HCT116 (cell line): ENCODE data around the gene FMO5. TPM values are rescaled to one million over a fixed set of nuclear protein-coding genes. Genes with fewer than 3 reads are reported as not detected.

ENCODE experiments used
- ATAC-seq: fragments of 200-7000 bp; cut with Tn5 transposase; 2 replicates; pipeline ENCODE4 v1.9.1; 2020; ENCODE audit warnings: mild to moderate bottlenecking, moderate library complexity
- BruUV-seq: library from RNA; stranded (reverse); fragments of 400-500 nt; replicated peaks from 2 replicates; lab custom pipeline; 2021; lab: Mats Ljungman, UMichigan
- CTCF ChIA-PET: fragments of 300-600 bp; sonication (Branson Sonifier 250); formaldehyde crosslinking; loops from one replicate; lab custom pipeline; 2021; ENCODE audit warnings: antibody characterized with exemption; lab: Charles Lee
- POLR2A ChIA-PET: fragments of 300-600, 350-600 bp; sonication (Branson Sonifier 250); formaldehyde crosslinking; loops from one replicate; lab custom pipeline; 2021; ENCODE audit warnings: antibody characterized with exemption; lab: Charles Lee
- RAD21 ChIA-PET, 2 experiments: fragments of 300-600 bp; sonication (Branson Sonifier 250); formaldehyde crosslinking; loops; one replicate each; lab custom pipeline; 2023; ENCODE audit warnings: low total read pairs in 2 of 2; ENCODE audit not compliant: uncharacterized antibody in 2 of 2, unreplicated experiment in 2 of 2, low non-redundant PET in 1 of 2; lab: Charles Lee
- DNase-seq: peaks from one replicate; pipeline ENCODE4 v3.0.0-alpha.2; 2010; ENCODE audit warnings: low read depth, low spot score
- H2AFZ ChIP-seq: fragments of 200-600 bp; shearing (Covaris generic), sonication (generic); 2 replicates; pipeline ENCODE4 v1.6.1; 2017; ENCODE audit warnings: low read depth, mixed run types, mixed read lengths, antibody characterized with exemption, low read length; ENCODE audit not compliant: poor library complexity, severe bottlenecking
- H3K27ac ChIP-seq: 2 replicates; pipeline ENCODE4 v1.5.1; 2012; ENCODE audit warnings: low read depth, low read length
- H3K27me3 ChIP-seq: fragments of 200-600 bp; sonication (generic); 2 replicates; pipeline ENCODE4 v1.6.1; 2016; ENCODE audit warnings: mixed run types, low read length, mixed read lengths; ENCODE audit not compliant: insufficient read depth
- H3K36me3 ChIP-seq, 2 experiments: fragments of 200-500 bp in 1 of 2; fragments of 200-600 bp in 1 of 2; sonication (Bioruptor generic) in 1 of 2; sonication (generic) in 1 of 2; 2 replicates each; pipeline versions ENCODE4 v1.5.1 to v1.6.1; 2014 to 2016; ENCODE audit warnings: low read length in 2 of 2, inconsistent platforms in 1 of 2, mixed read lengths in 1 of 2, mixed run types in 1 of 2; ENCODE audit not compliant: insufficient read depth in 2 of 2, control insufficient read depth in 1 of 2
- H3K4me1 ChIP-seq, 2 experiments: fragments of 200-600 bp in 1 of 2; sonication (generic) in 1 of 2; 2 replicates each; pipeline versions ENCODE4 v1.5.1 to v1.6.1; 2012 to 2017; ENCODE audit warnings: low read length in 2 of 2, inconsistent platforms in 1 of 2, mild to moderate bottlenecking in 1 of 2, mixed read lengths in 1 of 2, mixed run types in 1 of 2, moderate library complexity in 1 of 2; ENCODE audit not compliant: insufficient read depth in 2 of 2, control insufficient read depth in 1 of 2
- H3K4me2 ChIP-seq: fragments of 200-600 bp; sonication (generic); 2 replicates; pipeline ENCODE4 v1.6.1; 2017; ENCODE audit warnings: mixed run types, low read length, mixed read lengths
- H3K4me3 ChIP-seq, 2 experiments: fragments of 200-600 bp in 1 of 2; sonication (generic) in 1 of 2; replicated peaks in 1 of 2; 2 replicates each; pipeline ENCODE4 v1.5.1; 2011 to 2016; ENCODE audit warnings: low read length in 2 of 2, control low read depth in 1 of 2, low read depth in 1 of 2, mild to moderate bottlenecking in 1 of 2, mixed read lengths in 1 of 2, mixed run types in 1 of 2
- H3K79me2 ChIP-seq: fragments of 200-600 bp; sonication (generic); 2 replicates; pipeline ENCODE4 v1.6.1; 2017; ENCODE audit warnings: mild to moderate bottlenecking, mixed run types, low read length, moderate library complexity, mixed read lengths; ENCODE audit not compliant: insufficient read depth
- H3K9ac ChIP-seq: fragments of 200-600 bp; sonication (generic); 2 replicates; pipeline ENCODE4 v1.6.1; 2016; ENCODE audit warnings: low read length, mixed read lengths
- H3K9me2 ChIP-seq: fragments of 200-600 bp; sonication (generic), shearing (Covaris generic); 2 replicates; pipeline ENCODE4 v1.6.1; 2017; ENCODE audit warnings: mixed run types, mild to moderate bottlenecking, moderate library complexity; ENCODE audit not compliant: insufficient read depth
- H3K9me3 ChIP-seq, 2 experiments: fragments of 200-500 bp in 1 of 2; fragments of 200-600 bp in 1 of 2; sonication (Bioruptor generic) in 1 of 2; sonication (generic) in 1 of 2; 2 replicates each; pipeline ENCODE4 v1.6.1; 2014 to 2017; ENCODE audit warnings: low read length in 2 of 2, mixed read lengths in 2 of 2, inconsistent platforms in 1 of 2, low read depth in 1 of 2, mild to moderate bottlenecking in 1 of 2, mixed run types in 1 of 2, moderate library complexity in 1 of 2; ENCODE audit not compliant: control insufficient read depth in 1 of 2, insufficient read depth in 1 of 2
- H4K20me1 ChIP-seq: fragments of 200-600 bp; sonication (generic), shearing (Covaris generic); 2 replicates; pipeline ENCODE4 v1.6.1; 2017; ENCODE audit warnings: mixed run types, mild to moderate bottlenecking, moderate library complexity; ENCODE audit not compliant: insufficient read depth
- CEBPB ChIP-seq: IDR thresholded peaks from 2 replicates; pipeline ENCODE4 v1.6.1; 2012; ENCODE audit warnings: low read depth
- CTCF ChIP-seq, 3 experiments: fragments of 200-600 bp in 1 of 3; sonication (generic) in 1 of 3; IDR thresholded peaks in 2 of 3; conservative IDR thresholded peaks in 1 of 3; 2 replicates each; pipeline ENCODE4 v1.5.1; 2012 to 2017; ENCODE audit warnings: low read depth in 2 of 3, low read length in 2 of 3, antibody characterized with exemption in 1 of 3, borderline replicate concordance in 1 of 3, control low read depth in 1 of 3, mild to moderate bottlenecking in 1 of 3, mixed read lengths in 1 of 3, mixed run types in 1 of 3, moderate library complexity in 1 of 3; ENCODE audit not compliant: insufficient read depth in 1 of 3
- ELF1 ChIP-seq: IDR thresholded peaks from 2 replicates; pipeline ENCODE4 v1.6.1; 2012; ENCODE audit warnings: low read depth, borderline replicate concordance
- EZH2 ChIP-seq: fragments of 200-600 bp; sonication (generic); IDR thresholded peaks from 2 replicates; pipeline ENCODE4 v1.6.1; 2017; ENCODE audit warnings: antibody characterized with exemption, mixed run types
- FOSL1 ChIP-seq: IDR thresholded peaks from 2 replicates; pipeline ENCODE4 v1.6.1; 2012; ENCODE audit warnings: low read depth
- JUND ChIP-seq: IDR thresholded peaks from 2 replicates; pipeline ENCODE4 v1.6.1; 2012
- RAD21 ChIP-seq: IDR thresholded peaks from 2 replicates; pipeline ENCODE4 v1.6.1; 2012; ENCODE audit warnings: low read depth, mild to moderate bottlenecking
- SIN3A ChIP-seq: IDR thresholded peaks from 2 replicates; pipeline ENCODE4 v1.6.1; 2012; ENCODE audit warnings: low read depth
- SP1 ChIP-seq: IDR thresholded peaks from 2 replicates; pipeline ENCODE4 v1.6.1; 2012; ENCODE audit warnings: low read depth
- TCF7L2 ChIP-seq: IDR thresholded peaks from 2 replicates; pipeline ENCODE4 v1.7.0; 2011; ENCODE audit warnings: borderline replicate concordance, inconsistent platforms; ENCODE audit not compliant: insufficient read depth, insufficient read length; ENCODE audit errors: extremely low read depth
- ZFX ChIP-seq: fragments of 450-650 bp; IDR thresholded peaks from 2 replicates; pipeline ENCODE4 v1.6.1; 2017
- intact Hi-C: fragments of 100-400 bp; cut with micrococcal nuclease; formaldehyde crosslinking; loops from 2 replicates; pipeline ENCODE4 v1.10.0; 2022
- total RNA-seq: library from RNA; stranded (reverse); gene quantifications from one replicate; pipeline ENCODE4 v1.2.1, GENCODE V29; 2021; ENCODE audit not compliant: unreplicated experiment
- TF ChIP-seq, protein P1 (sequence below): IDR thresholded peaks from 2 replicates; pipeline ENCODE4 v1.6.1; 2011; ENCODE audit warnings: mild to moderate bottlenecking, low read length, moderate library complexity; ENCODE audit not compliant: insufficient replicate concordance; ENCODE audit errors: extremely low read depth
- TF ChIP-seq, protein P2 (sequence below): IDR thresholded peaks from 2 replicates; pipeline ENCODE4 v1.6.1; 2012

The FMO5 gene
- total RNA-seq, 1 experiment from 2014 or later = 0.27 TPM

DNA sequence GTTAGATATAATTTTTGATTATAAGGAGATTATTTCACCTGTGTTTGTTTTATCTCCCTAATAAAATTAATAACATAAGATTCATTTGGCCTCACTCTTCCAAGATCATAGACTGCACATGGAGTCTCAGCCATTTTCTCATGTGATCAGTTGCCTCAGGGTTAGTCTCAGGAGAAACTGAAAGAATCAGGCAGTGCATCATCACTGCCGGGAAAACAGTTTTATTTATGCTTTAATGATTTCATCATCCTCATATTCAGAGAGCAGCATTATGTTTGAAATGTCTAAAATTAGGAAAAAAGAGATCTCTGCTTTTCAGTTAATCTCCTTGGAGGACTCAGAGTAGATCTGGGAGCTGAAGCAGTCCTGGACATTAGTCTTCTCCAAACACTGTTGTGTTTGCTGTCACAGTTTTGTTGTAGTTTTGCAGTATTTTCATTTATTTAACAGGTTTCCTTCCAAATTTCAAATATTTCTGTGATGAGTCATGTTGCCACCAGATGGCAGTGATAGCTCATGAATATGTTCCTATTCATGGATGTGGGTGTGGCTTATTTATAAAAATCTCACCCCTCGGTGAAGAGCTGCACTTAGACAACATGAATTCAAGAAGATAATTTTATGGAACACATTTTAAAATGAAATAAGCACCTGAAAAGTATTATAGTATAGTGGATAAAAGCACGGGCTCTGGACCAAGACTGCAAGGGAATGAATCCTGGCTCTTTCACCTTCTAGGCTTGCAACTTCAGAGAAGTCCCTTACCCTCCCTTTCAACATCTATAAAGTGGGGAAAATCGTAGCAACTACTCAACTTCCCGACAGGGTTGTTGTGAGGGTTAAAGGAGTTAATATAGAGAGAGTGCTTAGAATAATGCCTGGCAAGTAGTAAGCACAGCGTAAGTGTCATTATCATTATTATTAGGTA lies 48.5 kb upstream of the FMO5 start:
- no TSS peak for BruUV-seq
- peak; percentile 29 for DNase-seq
- Histone ChIP-seq H2AFZ (no peak overlapping the region), H3K4me2 (peak overlapping the region; percentile 13; the same call in 1 of the 2 replicates), H3K9ac (no peak overlapping the region), H3K79me2 (no peaks in the 10 kb centered on the region), H3K9me3 (no peaks in the 10 kb centered on the region), H3K27me3 (no peaks in the 10 kb centered on the region)
- ChIA-PET CTCF (interaction anchor here (0.9 to 1.7 kb wide), 9 partner anchors 8 to 623 kb away, joined by 3 to 25 read pairs (median 4); partner anchors contain the start of gene CHD1L), RAD21 (interaction anchor here (0.7 to 1.1 kb wide), 3 partner anchors 115 to 219 kb away, joined by 3 to 6 read pairs (median 3); no protein-coding TSS in a partner anchor)
- intact Hi-C loops = loop anchor here (2.0 to 5.0 kb wide), 5 partner anchors 117 to 619 kb away; no protein-coding TSS in a partner anchor
- TF ChIP-seq, protein P1, sequence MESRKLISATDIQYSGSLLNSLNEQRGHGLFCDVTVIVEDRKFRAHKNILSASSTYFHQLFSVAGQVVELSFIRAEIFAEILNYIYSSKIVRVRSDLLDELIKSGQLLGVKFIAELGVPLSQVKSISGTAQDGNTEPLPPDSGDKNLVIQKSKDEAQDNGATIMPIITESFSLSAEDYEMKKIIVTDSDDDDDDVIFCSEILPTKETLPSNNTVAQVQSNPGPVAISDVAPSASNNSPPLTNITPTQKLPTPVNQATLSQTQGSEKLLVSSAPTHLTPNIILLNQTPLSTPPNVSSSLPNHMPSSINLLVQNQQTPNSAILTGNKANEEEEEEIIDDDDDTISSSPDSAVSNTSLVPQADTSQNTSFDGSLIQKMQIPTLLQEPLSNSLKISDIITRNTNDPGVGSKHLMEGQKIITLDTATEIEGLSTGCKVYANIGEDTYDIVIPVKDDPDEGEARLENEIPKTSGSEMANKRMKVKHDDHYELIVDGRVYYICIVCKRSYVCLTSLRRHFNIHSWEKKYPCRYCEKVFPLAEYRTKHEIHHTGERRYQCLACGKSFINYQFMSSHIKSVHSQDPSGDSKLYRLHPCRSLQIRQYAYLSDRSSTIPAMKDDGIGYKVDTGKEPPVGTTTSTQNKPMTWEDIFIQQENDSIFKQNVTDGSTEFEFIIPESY = no peak
- TF ChIP-seq FOSL1 = peak; percentile 42
- TF ChIP-seq ZFX = no peak
- no peak for TF ChIP-seq SIN3A
- TF ChIP-seq JUND = peak; percentile 31; the same call in 1 of the 2 replicates
- TF ChIP-seq CTCF (IDR thresholded peaks at IDR 0.05 in 2 of 3, conservative IDR thresholded peaks at IDR 0.05 in 1 of 3; ENCODE audit: borderline replicate concordance in 1 of 3, insufficient read depth in 1 of 3, low read depth in 2 of 3, low read length in 2 of 3) = peak; percentile 25 to 63 (median 37); a peak in 5 of 6 replicates
- TF ChIP-seq SP1 = no peak
- no peak for TF ChIP-seq CEBPB
- peak; percentile 61 for TF ChIP-seq RAD21
- TF ChIP-seq, protein P2, sequence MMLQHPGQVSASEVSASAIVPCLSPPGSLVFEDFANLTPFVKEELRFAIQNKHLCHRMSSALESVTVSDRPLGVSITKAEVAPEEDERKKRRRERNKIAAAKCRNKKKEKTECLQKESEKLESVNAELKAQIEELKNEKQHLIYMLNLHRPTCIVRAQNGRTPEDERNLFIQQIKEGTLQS = no peak
- no peak for TF ChIP-seq ELF1
- TF ChIP-seq EZH2 = no peak
- TF ChIP-seq TCF7L2 = no peak
- TF ChIP-seq, all 23 proteins: peak for 4
- Histone ChIP-seq H3K4me1 (peaks cover 2 to 9% of the 10 kb centered on the region in 2 experiments; a peak in 2 of 4 replicates), H3K4me3 (no peak overlapping the region), H3K9me2 (no peaks in the 10 kb centered on the region), H3K36me3 (peaks cover 42 to 55% of the 10 kb centered on the region in 2 experiments), H4K20me1 (no peaks in the 10 kb centered on the region), H3K27ac (no peak overlapping the region)
- POLR2A ChIA-PET = no interaction called here
- peak; percentile 73 for ATAC-seq
